SH-SY5Y (cell line): ENCODE measurements around the gene KCNQ5.

Experiments used
- GATA2 ChIP-seq: IDR thresholded peaks from 2 replicates; pipeline ENCODE4 v1.6.1; 2011; ENCODE audit warnings: mild to moderate bottlenecking, low read depth, low read length
- GATA3 ChIP-seq: IDR thresholded peaks from 2 replicates; pipeline ENCODE4 v1.6.1; 2011; ENCODE audit warnings: low read depth, mild to moderate bottlenecking, low read length, moderate library complexity

- TF ChIP-seq GATA3 (no peak), GATA2 (no peak)
Measured at GRCh38 chr6:72709431-72709830, 87.6 kb downstream of the KCNQ5 start.
